Measurements from ENCODE around the gene HS2ST1.

DNA sequence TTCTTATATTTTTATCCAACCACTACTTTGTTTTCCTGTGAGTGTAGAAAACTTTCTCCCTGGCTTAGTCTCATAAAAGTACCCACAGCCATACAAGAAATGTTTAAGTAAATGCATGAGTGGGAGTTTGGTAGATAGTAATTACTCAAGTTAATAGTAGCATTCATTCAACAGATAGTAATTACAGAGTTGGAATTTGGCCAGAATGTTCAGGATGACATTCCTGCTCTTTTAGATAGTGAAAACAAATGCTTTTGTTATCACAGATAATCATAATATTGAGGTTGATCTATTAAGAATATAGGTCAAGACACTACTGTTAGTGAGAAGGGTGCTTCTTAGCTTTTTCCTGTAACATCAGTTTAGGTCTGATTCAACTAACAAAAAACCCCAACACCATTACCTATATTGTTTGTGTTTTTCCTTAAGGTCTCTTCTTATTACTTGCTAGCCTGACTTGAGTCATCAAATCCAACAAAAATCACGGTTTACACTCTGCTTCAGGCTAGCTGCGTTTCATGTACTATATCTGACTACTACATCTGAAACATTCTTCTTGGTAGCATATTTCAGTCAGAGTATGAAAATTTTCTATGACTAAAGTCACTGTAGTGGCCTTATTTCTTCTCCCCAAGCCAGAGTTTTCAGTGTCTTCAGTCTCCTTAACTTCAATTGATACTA lies 163.7 kb downstream of the HS2ST1 start:
- TF ChIP-seq, protein P1, sequence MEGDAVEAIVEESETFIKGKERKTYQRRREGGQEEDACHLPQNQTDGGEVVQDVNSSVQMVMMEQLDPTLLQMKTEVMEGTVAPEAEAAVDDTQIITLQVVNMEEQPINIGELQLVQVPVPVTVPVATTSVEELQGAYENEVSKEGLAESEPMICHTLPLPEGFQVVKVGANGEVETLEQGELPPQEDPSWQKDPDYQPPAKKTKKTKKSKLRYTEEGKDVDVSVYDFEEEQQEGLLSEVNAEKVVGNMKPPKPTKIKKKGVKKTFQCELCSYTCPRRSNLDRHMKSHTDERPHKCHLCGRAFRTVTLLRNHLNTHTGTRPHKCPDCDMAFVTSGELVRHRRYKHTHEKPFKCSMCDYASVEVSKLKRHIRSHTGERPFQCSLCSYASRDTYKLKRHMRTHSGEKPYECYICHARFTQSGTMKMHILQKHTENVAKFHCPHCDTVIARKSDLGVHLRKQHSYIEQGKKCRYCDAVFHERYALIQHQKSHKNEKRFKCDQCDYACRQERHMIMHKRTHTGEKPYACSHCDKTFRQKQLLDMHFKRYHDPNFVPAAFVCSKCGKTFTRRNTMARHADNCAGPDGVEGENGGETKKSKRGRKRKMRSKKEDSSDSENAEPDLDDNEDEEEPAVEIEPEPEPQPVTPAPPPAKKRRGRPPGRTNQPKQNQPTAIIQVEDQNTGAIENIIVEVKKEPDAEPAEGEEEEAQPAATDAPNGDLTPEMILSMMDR (conservative IDR thresholded peaks at IDR 0.05): no peak
- TF ChIP-seq EZH2 (IDR thresholded peaks at IDR 0.05; ENCODE audit: low read depth): no peak

All from PC-9 (cell line).